ENCODE measurements around the gene MGMT.

The MGMT gene

GRCh38 chr10:129544205-129545202 lies 77.5 kb downstream of the MGMT start:
- no peak for DNase-seq (ENCODE audit: low read depth)

GRCh38 chr10:129545261-129545660 lies 78.2 kb downstream of the MGMT start:
- peak; percentile 17 for DNase-seq (ENCODE audit: low read depth)

GRCh38 chr10:129546106-129546505 lies 79.1 kb downstream of the MGMT start:
- DNase-seq (ENCODE audit: low read depth), result no peak

GRCh38 chr10:129547608-129548007 lies 80.6 kb downstream of the MGMT start:
- DNase-seq (ENCODE audit: low read depth), result peak; percentile 1

- no peak for DNase-seq (ENCODE audit: low read depth)
Measured at GRCh38 chr10:129548600-129548999, 81.6 kb downstream of the MGMT start.

- no peak for DNase-seq (ENCODE audit: low read depth)
Measured at GRCh38 chr10:129550076-129550475, 83.0 kb downstream of the MGMT start.

- no peak for DNase-seq (ENCODE audit: low read depth)
Measured at GRCh38 chr10:129550658-129551057, 83.6 kb downstream of the MGMT start.

- no peak for DNase-seq (ENCODE audit: low read depth)
Measured at GRCh38 chr10:129552119-129552518, 85.1 kb downstream of the MGMT start.

- DNase-seq (ENCODE audit: low read depth), result no peak
Measured at GRCh38 chr10:129553928-129554327, 86.9 kb downstream of the MGMT start.

GRCh38 chr10:129556316-129556715 lies 89.3 kb downstream of the MGMT start:
- no peak for DNase-seq (ENCODE audit: low read depth)

- no peak for DNase-seq (ENCODE audit: low read depth)
Measured at GRCh38 chr10:129560361-129560760, 93.3 kb downstream of the MGMT start.

- no peak for DNase-seq (ENCODE audit: low read depth)
Measured at GRCh38 chr10:129562487-129562886, 95.4 kb downstream of the MGMT start.

- DNase-seq (ENCODE audit: low read depth), result no peak
Measured at GRCh38 chr10:129564923-129565322, 97.9 kb downstream of the MGMT start.

GRCh38 chr10:129568583-129569344 lies 101.7 kb downstream of the MGMT start:
- DNase-seq (ENCODE audit: low read depth), result no peak

GRCh38 chr10:129570185-129570584 lies 103.1 kb downstream of the MGMT start:
- no peak for DNase-seq (ENCODE audit: low read depth)

- DNase-seq (ENCODE audit: low read depth), result no peak
Measured at GRCh38 chr10:129579228-129579627, 112.2 kb downstream of the MGMT start.

- DNase-seq (ENCODE audit: low read depth), result no peak
Measured at GRCh38 chr10:129580010-129580409, 113.0 kb downstream of the MGMT start.

- no peak for DNase-seq (ENCODE audit: low read depth)
Measured at GRCh38 chr10:129580901-129581300, 113.9 kb downstream of the MGMT start.

- DNase-seq (ENCODE audit: low read depth), result no peak
Measured at GRCh38 chr10:129581827-129582411, 114.9 kb downstream of the MGMT start.

GRCh38 chr10:129583831-129584230 lies 116.8 kb downstream of the MGMT start:
- no peak for DNase-seq (ENCODE audit: low read depth)

GRCh38 chr10:129586898-129587443 lies 119.9 kb downstream of the MGMT start:
- peak; percentile 3 for DNase-seq (ENCODE audit: low read depth)

GRCh38 chr10:129589546-129589945 lies 122.5 kb downstream of the MGMT start:
- no peak for DNase-seq (ENCODE audit: low read depth)

Data from EH (cell line).